ENCODE data around the gene TDRD12. TPM values are rescaled to one million over a fixed set of nuclear protein-coding genes. Genes with fewer than 3 reads are reported as not detected.

TDRD12 gene
- total RNA-seq, 1 experiment from 2014 or later = 1.3 TPM

DNA sequence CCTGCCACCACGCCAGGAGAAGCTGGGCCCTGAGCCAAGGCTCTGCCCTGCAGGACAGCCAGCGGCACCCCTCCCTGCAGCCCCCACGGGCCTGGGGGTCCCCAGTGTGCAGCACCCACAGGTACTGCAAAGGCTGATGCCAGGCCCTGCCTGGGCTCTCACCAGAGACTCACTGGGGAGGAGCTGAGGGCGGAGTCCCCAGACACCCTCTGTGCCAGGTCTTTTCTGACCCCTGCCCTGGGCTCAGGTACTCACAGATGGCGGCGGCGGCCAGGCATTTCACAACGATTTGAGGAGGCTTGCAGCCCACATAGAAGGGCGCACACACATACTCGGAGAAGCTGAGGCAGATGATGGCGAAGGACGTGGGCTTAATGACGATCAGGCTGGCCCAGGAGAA lies 144.3 kb downstream of the TDRD12 start:
- WGBS (ENCODE audit: extremely low coverage, insufficient read length, low lambda C conversion rate) = no CpG with 5 or more reads among the region's 13 CpGs
- Mint-ChIP-seq H3K36me3 (ENCODE audit: insufficient read depth in 1 of 3, low read depth in 3 of 3) (no peaks in the 10 kb centered on the region), H3K4me1 (0 out of 4 replicates have a peak, but pooled peaks cover 0 to 2% of the 10 kb centered on the region in 2 experiments), H3K27me3 (ENCODE audit: low read depth) (no peaks in the 10 kb centered on the region), H3K9me3 (no peaks in the 10 kb centered on the region; a peak in 1 of 5 replicates), H3K27ac (no peak overlapping the region), H3K4me3 (no peak overlapping the region)
- no peaks in the 10 kb centered on the region for H3K27me3 ChIP-seq (ENCODE audit: insufficient read depth, low read length)
- H4K20me1 ChIP-seq (ENCODE audit: control insufficient read depth, insufficient read depth, insufficient read length) = no peaks in the 10 kb centered on the region
- no peak overlapping the region for H2BK120ac ChIP-seq (ENCODE audit: low read depth, low read length, poor library complexity, severe bottlenecking)
- H2AK5ac ChIP-seq (ENCODE audit: insufficient read length, low read length) = no peak overlapping the region
- no peak overlapping the region for H2BK12ac ChIP-seq (ENCODE audit: insufficient read length, low read depth, low read length)
- no peak overlapping the region for H3K23ac ChIP-seq (ENCODE audit: insufficient read length, low read depth, low read length)
- H3K79me1 ChIP-seq (ENCODE audit: insufficient read depth, low read depth, low read length, poor library complexity, severe bottlenecking) = no peaks in the 10 kb centered on the region
- H3K18ac ChIP-seq (ENCODE audit: insufficient read length, low read depth, low read length) = no peak overlapping the region
- no peak overlapping the region for H2AFZ ChIP-seq (ENCODE audit: low read length)
- H3K4me1 ChIP-seq (ENCODE audit: insufficient read depth, low read length) = no peaks in the 10 kb centered on the region
- H2BK15ac ChIP-seq (ENCODE audit: low read depth, low read length) = no peak overlapping the region
- H4K91ac ChIP-seq (ENCODE audit: insufficient read length, low read depth, low read length) = no peak overlapping the region
- no peak overlapping the region for H3K4me2 ChIP-seq (ENCODE audit: insufficient read depth, insufficient read length, low read length)
- H4K5ac ChIP-seq (ENCODE audit: insufficient read length, low read depth, low read length) = no peak overlapping the region
- no peak overlapping the region for H3K56ac ChIP-seq (ENCODE audit: insufficient read length, low read depth, low read length)
- H3T11ph ChIP-seq (ENCODE audit: low read length) = no peak overlapping the region
- no peaks in the 10 kb centered on the region for H3K9me3 ChIP-seq (ENCODE audit: control insufficient read depth, low read depth, low read length)
- H2BK20ac ChIP-seq (ENCODE audit: low read depth, low read length, poor library complexity, severe bottlenecking) = no peak overlapping the region
- H3K79me2 ChIP-seq (ENCODE audit: insufficient read depth, low read length) = no peaks in the 10 kb centered on the region
- no peak overlapping the region for H4K8ac ChIP-seq (replicated peaks; ENCODE audit: insufficient read length, low read depth, low read length)
- no peaks in the 10 kb centered on the region for H3K23me2 ChIP-seq (ENCODE audit: insufficient read length, low read depth, low read length, poor library complexity, severe bottlenecking)
- DNase-seq = no peak
- no peak overlapping the region for H3K14ac ChIP-seq (ENCODE audit: insufficient read depth, low read length)
- TF ChIP-seq, protein P1, sequence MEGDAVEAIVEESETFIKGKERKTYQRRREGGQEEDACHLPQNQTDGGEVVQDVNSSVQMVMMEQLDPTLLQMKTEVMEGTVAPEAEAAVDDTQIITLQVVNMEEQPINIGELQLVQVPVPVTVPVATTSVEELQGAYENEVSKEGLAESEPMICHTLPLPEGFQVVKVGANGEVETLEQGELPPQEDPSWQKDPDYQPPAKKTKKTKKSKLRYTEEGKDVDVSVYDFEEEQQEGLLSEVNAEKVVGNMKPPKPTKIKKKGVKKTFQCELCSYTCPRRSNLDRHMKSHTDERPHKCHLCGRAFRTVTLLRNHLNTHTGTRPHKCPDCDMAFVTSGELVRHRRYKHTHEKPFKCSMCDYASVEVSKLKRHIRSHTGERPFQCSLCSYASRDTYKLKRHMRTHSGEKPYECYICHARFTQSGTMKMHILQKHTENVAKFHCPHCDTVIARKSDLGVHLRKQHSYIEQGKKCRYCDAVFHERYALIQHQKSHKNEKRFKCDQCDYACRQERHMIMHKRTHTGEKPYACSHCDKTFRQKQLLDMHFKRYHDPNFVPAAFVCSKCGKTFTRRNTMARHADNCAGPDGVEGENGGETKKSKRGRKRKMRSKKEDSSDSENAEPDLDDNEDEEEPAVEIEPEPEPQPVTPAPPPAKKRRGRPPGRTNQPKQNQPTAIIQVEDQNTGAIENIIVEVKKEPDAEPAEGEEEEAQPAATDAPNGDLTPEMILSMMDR (conservative IDR thresholded peaks at IDR 0.05) = no peak
- no peak overlapping the region for H3K27ac ChIP-seq (ENCODE audit: insufficient read length, low read depth, low read length)
- no peak overlapping the region for H2BK5ac ChIP-seq (ENCODE audit: insufficient read length, low read length)
- H3K9ac ChIP-seq (ENCODE audit: extremely low read depth, insufficient read length, low read length) = no peak overlapping the region
- H3K4ac ChIP-seq (ENCODE audit: low read depth, low read length) = no peak overlapping the region

Measured in H9 (cell line).